Measurements from ENCODE around the gene PCSK6. TPM values are rescaled to one million over a fixed set of nuclear protein-coding genes. Genes with fewer than 3 reads are reported as not detected.

The PCSK6 gene
- polyA plus RNA-seq, 1 donor from 2014 or later, result 1.1 TPM

DNA sequence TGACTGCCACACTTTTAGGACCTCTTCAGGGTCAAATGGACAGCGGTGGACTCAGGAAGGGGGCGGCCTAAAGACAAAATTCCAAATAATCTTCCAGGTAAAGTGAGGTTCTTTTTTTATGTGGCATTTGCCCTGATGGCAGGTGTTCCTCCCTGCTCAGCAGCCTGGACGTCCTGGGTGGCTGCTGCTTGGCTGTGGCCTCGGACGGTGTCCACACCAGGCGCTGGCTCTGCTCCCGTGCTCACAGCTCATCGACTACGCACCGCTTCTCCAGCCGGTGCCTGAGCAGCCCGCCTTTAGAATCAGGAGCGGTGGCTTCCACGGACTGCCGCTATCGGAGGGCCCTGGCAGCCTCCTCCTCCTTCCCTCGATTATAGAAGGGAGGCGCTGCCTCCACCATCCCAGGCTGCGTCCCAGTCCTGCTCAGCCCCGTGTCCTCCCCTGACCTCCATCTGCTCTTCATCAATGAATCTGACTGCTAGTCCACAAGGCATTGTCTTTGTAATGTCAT lies 41.9 kb downstream of the PCSK6 start:
- no peak overlapping the region for H3K4me2 ChIP-seq (ENCODE audit: low read length)
- H3K9me3 ChIP-seq (ENCODE audit: low read length), result no peaks in the 10 kb centered on the region
- no peaks in the 10 kb centered on the region for H3K27me3 ChIP-seq (ENCODE audit: insufficient read depth, low read depth, low read length)
- no peak overlapping the region for H3K27ac ChIP-seq (ENCODE audit: low read length)
- H3K36me3 ChIP-seq (ENCODE audit: insufficient read depth, low read length), result no peaks in the 10 kb centered on the region
- TF ChIP-seq TAF1 (IDR thresholded peaks at IDR 0.05; ENCODE audit: low read depth) (no peak), EZH2 (IDR thresholded peaks at IDR 0.05; ENCODE audit: borderline replicate concordance, insufficient read depth, low read length, poor library complexity, severe bottlenecking) (no peak), SMC3 (conservative IDR thresholded peaks at IDR 0.05; ENCODE audit: poor library complexity) (no peak), MXI1 (conservative IDR thresholded peaks at IDR 0.05; ENCODE audit: poor library complexity, severe bottlenecking) (no peak), POLR2AphosphoS5 (IDR thresholded peaks at IDR 0.05) (no peak), EP300 (conservative IDR thresholded peaks at IDR 0.05; ENCODE audit: poor library complexity, severe bottlenecking) (no peak)
- TF ChIP-seq, protein P1, sequence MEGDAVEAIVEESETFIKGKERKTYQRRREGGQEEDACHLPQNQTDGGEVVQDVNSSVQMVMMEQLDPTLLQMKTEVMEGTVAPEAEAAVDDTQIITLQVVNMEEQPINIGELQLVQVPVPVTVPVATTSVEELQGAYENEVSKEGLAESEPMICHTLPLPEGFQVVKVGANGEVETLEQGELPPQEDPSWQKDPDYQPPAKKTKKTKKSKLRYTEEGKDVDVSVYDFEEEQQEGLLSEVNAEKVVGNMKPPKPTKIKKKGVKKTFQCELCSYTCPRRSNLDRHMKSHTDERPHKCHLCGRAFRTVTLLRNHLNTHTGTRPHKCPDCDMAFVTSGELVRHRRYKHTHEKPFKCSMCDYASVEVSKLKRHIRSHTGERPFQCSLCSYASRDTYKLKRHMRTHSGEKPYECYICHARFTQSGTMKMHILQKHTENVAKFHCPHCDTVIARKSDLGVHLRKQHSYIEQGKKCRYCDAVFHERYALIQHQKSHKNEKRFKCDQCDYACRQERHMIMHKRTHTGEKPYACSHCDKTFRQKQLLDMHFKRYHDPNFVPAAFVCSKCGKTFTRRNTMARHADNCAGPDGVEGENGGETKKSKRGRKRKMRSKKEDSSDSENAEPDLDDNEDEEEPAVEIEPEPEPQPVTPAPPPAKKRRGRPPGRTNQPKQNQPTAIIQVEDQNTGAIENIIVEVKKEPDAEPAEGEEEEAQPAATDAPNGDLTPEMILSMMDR (IDR thresholded peaks at IDR 0.05; ENCODE audit: poor library complexity, severe bottlenecking), result no peak
- no peaks in the 10 kb centered on the region for H3F3A ChIP-seq (ENCODE audit: insufficient read depth, low read length, poor library complexity, severe bottlenecking)
- H3K79me2 ChIP-seq (replicated peaks; ENCODE audit: insufficient read depth, low read length), result no peaks in the 10 kb centered on the region
- H3K9me2 ChIP-seq (ENCODE audit: insufficient read depth, low read length), result no peaks in the 10 kb centered on the region
- no peaks in the 10 kb centered on the region for H4K20me1 ChIP-seq (ENCODE audit: insufficient read depth)
- H3K9ac ChIP-seq (ENCODE audit: low read length), result no peak overlapping the region
- no peak overlapping the region for H2AFZ ChIP-seq (ENCODE audit: low read depth, low read length)
- no peak overlapping the region for H3K4me3 ChIP-seq (ENCODE audit: low read length)

DNA sequence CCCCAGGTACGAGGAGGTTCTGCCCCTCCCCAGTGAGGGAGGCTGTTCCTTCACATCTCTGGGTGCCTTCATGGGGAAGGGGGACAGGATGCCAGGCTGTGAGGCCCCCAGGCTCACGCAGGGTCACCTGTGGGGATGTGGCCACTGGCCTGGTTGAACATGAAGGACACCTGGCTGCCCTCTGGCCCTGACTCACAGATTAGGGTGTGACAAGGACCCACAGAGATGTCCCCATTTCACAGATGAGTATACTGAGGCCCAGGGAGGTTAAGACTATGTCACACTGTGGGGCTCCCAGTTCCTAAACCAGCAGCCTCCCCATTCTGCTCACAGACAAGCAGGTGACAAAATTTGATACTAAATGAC lies 42.4 kb downstream of the PCSK6 start:
- no peak for TF ChIP-seq SMC3 (conservative IDR thresholded peaks at IDR 0.05; ENCODE audit: poor library complexity)
- Histone ChIP-seq H4K20me1 (ENCODE audit: insufficient read depth) (no peaks in the 10 kb centered on the region), H3K9ac (ENCODE audit: low read length) (no peak overlapping the region), H2AFZ (ENCODE audit: low read depth, low read length) (no peak overlapping the region), H3K36me3 (ENCODE audit: insufficient read depth, low read length) (no peaks in the 10 kb centered on the region), H3K9me3 (ENCODE audit: low read length) (no peaks in the 10 kb centered on the region), H3K27me3 (ENCODE audit: insufficient read depth, low read depth, low read length) (no peaks in the 10 kb centered on the region), H3K4me2 (ENCODE audit: low read length) (no peak overlapping the region), H3F3A (ENCODE audit: insufficient read depth, low read length, poor library complexity, severe bottlenecking) (no peaks in the 10 kb centered on the region), H3K9me2 (ENCODE audit: insufficient read depth, low read length) (no peaks in the 10 kb centered on the region), H3K27ac (ENCODE audit: low read length) (no peak overlapping the region), H3K79me2 (replicated peaks; ENCODE audit: insufficient read depth, low read length) (no peaks in the 10 kb centered on the region), H3K4me3 (ENCODE audit: low read length) (no peak overlapping the region)

DNA sequence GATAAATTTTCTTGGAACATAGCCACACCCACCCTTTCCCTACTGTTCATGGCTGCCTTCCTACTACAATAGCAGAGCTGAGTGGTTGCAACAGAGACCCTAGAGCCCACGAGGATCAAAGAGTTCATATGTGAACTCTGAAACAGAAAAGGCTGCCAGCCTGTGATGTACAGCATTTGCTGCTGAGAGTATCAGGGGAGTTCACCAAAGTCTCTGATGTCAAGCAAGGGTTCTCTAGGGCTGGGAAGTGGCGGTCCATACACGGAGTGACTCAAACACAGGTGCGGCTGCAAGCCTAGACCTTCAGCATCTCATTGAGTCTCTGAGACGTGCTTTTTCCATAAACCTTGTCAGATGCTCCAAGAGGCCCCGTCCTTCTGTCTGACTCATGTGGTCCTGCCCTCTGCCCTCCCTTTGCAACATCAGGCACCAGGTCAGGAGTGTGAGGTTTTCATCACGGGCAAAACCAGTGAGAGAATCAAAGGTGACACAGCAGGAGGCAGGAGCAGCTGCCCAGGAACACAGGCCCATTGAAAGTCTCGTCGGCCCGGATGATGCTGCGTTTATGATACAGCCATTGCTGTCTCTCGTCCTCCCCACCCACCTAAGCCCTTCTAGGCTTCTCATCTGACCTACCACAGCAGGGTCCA lies 42.9 kb downstream of the PCSK6 start:
- Histone ChIP-seq H3F3A (ENCODE audit: insufficient read depth, low read length, poor library complexity, severe bottlenecking) (no peaks in the 10 kb centered on the region), H3K4me3 (ENCODE audit: low read length) (no peak overlapping the region), H3K9me2 (ENCODE audit: insufficient read depth, low read length) (no peaks in the 10 kb centered on the region), H3K36me3 (ENCODE audit: insufficient read depth, low read length) (no peaks in the 10 kb centered on the region), H3K79me2 (replicated peaks; ENCODE audit: insufficient read depth, low read length) (no peaks in the 10 kb centered on the region), H4K20me1 (ENCODE audit: insufficient read depth) (no peaks in the 10 kb centered on the region), H3K27ac (ENCODE audit: low read length) (no peak overlapping the region), H3K27me3 (ENCODE audit: insufficient read depth, low read depth, low read length) (no peaks in the 10 kb centered on the region), H2AFZ (ENCODE audit: low read depth, low read length) (no peak overlapping the region), H3K9me3 (ENCODE audit: low read length) (no peaks in the 10 kb centered on the region), H3K4me2 (ENCODE audit: low read length) (no peak overlapping the region), H3K9ac (ENCODE audit: low read length) (no peak overlapping the region)
- TF ChIP-seq SMC3 (conservative IDR thresholded peaks at IDR 0.05; ENCODE audit: poor library complexity), result no peak

Data from neural cell (in vitro differentiated cells).